Measurements from ENCODE around the gene PPAN. TPM values are rescaled to one million over a fixed set of nuclear protein-coding genes. Genes with fewer than 3 reads are reported as not detected.

Gene PPAN
- polyA plus RNA-seq, 3 donors from 2014 or later: 12.1 to 44.8 (median 18.4) TPM

GRCh38 chr19:10124429-10124828, 18.3 kb downstream of the PPAN start:
- Mint-ChIP-seq H3K4me3 (no peak overlapping the region), H3K9me3 (no peaks in the 10 kb centered on the region), H3K27ac (peak overlapping the region in 2 of 6 donors; percentile 35 to 65), H3K27me3 (ENCODE audit: low read depth in 3 of 3) (peaks cover 0 to 5% (median 5%) of the 10 kb centered on the region in 3 donors), H3K4me1 (peaks cover 7 to 8% of the 10 kb centered on the region in 2 donors), H3K36me3 (peaks cover 0 to 4% (median 0%) of the 10 kb centered on the region in 3 donors)
- no peak for DNase-seq

DNA sequence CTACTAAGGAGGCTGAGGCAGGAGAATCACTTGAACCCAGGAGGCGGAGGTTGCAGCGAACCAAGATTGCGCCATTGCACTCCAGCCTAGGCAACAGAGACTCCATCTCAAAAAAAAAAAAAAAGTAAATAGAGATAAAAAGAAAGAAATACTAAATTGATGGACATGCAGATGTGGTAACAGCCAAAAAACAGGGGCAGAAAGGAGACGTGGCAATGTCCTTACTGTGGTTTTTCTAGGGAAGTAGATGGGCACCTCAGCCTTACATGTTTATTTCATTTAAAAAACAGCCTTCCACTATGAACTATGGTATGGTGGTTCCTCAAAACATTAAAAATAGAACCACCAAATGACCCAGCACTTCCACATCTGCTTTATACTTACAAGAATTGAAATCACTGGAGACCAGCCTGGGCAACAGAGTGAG, 20.1 kb downstream of the PPAN start:
- DNase-seq: no peak
- Mint-ChIP-seq H3K9me3 (no peaks in the 10 kb centered on the region), H3K4me1 (peaks cover 0 to 1% of the 10 kb centered on the region in 2 donors), H3K27ac (peak overlapping the region in 2 of 6 donors; percentile 7 to 29), H3K36me3 (peaks cover 0 to 4% (median 2%) of the 10 kb centered on the region in 3 donors), H3K4me3 (no peak overlapping the region), H3K27me3 (ENCODE audit: low read depth in 3 of 3) (no peaks in the 10 kb centered on the region)

GRCh38 chr19:10132905-10133304, 26.7 kb downstream of the PPAN start:
- DNase-seq: no peak
- peak overlapping the region in 3 of 6 donors; percentile 39 to 56 (median 40) for H3K27ac Mint-ChIP-seq
- H3K27me3 Mint-ChIP-seq (ENCODE audit: low read depth in 3 of 3): peaks cover 0 to 2% (median 2%) of the 10 kb centered on the region in 3 donors
- H3K36me3 Mint-ChIP-seq: peaks cover 10 to 19% (median 11%) of the 10 kb centered on the region in 3 donors
- H3K9me3 Mint-ChIP-seq: no peaks in the 10 kb centered on the region
- no peaks in the 10 kb centered on the region for H3K4me1 Mint-ChIP-seq
- H3K4me3 Mint-ChIP-seq: no peak overlapping the region

DNA sequence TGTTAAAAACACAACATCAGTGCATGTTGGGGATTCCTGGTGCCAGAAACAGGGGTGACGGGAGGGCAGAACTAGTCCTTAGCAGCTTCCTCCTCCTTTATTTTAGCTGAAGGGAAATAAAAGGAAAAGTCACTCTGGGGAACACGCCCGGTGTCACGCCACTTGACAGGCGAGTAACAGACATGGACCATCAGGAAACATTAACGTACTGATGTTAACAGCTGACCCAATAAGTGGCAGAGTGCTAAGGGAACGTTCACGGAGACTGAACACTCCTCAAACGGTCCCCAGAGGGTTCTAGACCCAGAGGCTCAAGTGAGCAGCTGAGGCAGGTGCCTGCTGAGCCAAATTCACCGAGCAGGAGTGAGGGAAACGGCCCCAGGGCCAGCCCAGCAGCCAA, 27.4 kb downstream of the PPAN start:
- no peak for DNase-seq
- peaks cover 10 to 19% (median 11%) of the 10 kb centered on the region in 3 donors for H3K36me3 Mint-ChIP-seq
- H3K4me1 Mint-ChIP-seq: no peaks in the 10 kb centered on the region
- no peaks in the 10 kb centered on the region for H3K9me3 Mint-ChIP-seq
- peaks cover 0 to 2% (median 2%) of the 10 kb centered on the region in 3 donors for H3K27me3 Mint-ChIP-seq (ENCODE audit: low read depth in 3 of 3)
- no peak overlapping the region for H3K4me3 Mint-ChIP-seq
- H3K27ac Mint-ChIP-seq: peak overlapping the region in 1 of 6 donors; percentile 49

DNA sequence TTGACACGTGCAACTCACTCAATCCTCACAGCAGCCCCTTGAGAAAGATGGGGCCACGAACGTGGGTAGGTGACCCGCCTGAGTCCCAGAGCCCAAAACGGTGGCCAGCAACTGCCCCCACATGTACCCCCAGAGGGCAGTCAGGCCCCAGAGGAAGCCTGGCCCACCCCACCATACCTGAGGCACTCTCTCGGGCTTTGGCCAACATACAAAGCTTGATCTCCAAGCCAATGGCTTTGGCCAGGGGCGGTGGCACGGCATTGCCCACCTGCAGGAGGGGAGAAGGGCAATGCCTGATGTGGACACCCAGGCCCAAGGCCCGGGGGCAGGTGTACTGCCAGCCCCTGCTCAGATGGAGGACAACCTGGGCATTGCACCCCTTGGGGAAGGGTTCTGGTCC, 27.9 kb downstream of the PPAN start:
- Mint-ChIP-seq H3K27me3 (ENCODE audit: low read depth in 3 of 3) (peaks cover 0 to 2% (median 2%) of the 10 kb centered on the region in 3 donors), H3K9me3 (no peaks in the 10 kb centered on the region), H3K4me1 (no peaks in the 10 kb centered on the region), H3K4me3 (no peak overlapping the region), H3K36me3 (peaks cover 10 to 19% (median 11%) of the 10 kb centered on the region in 3 donors), H3K27ac (no peak overlapping the region)
- no peak for DNase-seq

GRCh38 chr19:10135551-10136334, 29.6 kb downstream of the PPAN start:
- H3K4me3 Mint-ChIP-seq: no peak overlapping the region
- peaks cover 0 to 2% (median 2%) of the 10 kb centered on the region in 3 donors for H3K27me3 Mint-ChIP-seq (ENCODE audit: low read depth in 3 of 3)
- H3K36me3 Mint-ChIP-seq: peaks cover 10 to 21% (median 14%) of the 10 kb centered on the region in 3 donors
- no peaks in the 10 kb centered on the region for H3K9me3 Mint-ChIP-seq
- no peaks in the 10 kb centered on the region for H3K4me1 Mint-ChIP-seq
- DNase-seq: no peak
- H3K27ac Mint-ChIP-seq: no peak overlapping the region

- no peak for DNase-seq
- peaks cover 0 to 2% (median 2%) of the 10 kb centered on the region in 3 donors for H3K27me3 Mint-ChIP-seq (ENCODE audit: low read depth in 3 of 3)
- no peaks in the 10 kb centered on the region for H3K4me1 Mint-ChIP-seq
- peaks cover 10 to 26% (median 13%) of the 10 kb centered on the region in 3 donors for H3K36me3 Mint-ChIP-seq
- no peak overlapping the region for H3K4me3 Mint-ChIP-seq
- no peak overlapping the region for H3K27ac Mint-ChIP-seq
- no peaks in the 10 kb centered on the region for H3K9me3 Mint-ChIP-seq
These were observed 30.8 kb downstream of the PPAN start for GRCh38 chr19:10136936-10137335.

GRCh38 chr19:10137751-10138682, 31.9 kb downstream of the PPAN start:
- H3K4me3 Mint-ChIP-seq: no peak overlapping the region
- no peak overlapping the region for H3K27ac Mint-ChIP-seq
- H3K36me3 Mint-ChIP-seq: peaks cover 12 to 32% (median 14%) of the 10 kb centered on the region in 3 donors
- no peak for DNase-seq
- H3K9me3 Mint-ChIP-seq: no peaks in the 10 kb centered on the region
- peaks cover 8 to 9% of the 10 kb centered on the region in 2 donors for H3K4me1 Mint-ChIP-seq
- H3K27me3 Mint-ChIP-seq (ENCODE audit: low read depth in 3 of 3): peaks cover 0 to 2% (median 2%) of the 10 kb centered on the region in 3 donors

GRCh38 chr19:10138879-10139795, 33.0 kb downstream of the PPAN start:
- peak overlapping the region in 1 of 6 donors; percentile 57 for H3K27ac Mint-ChIP-seq
- H3K36me3 Mint-ChIP-seq: peaks cover 8 to 29% (median 10%) of the 10 kb centered on the region in 3 donors
- no peak overlapping the region for H3K4me3 Mint-ChIP-seq
- H3K27me3 Mint-ChIP-seq (ENCODE audit: low read depth in 3 of 3): peaks cover 0 to 2% (median 2%) of the 10 kb centered on the region in 3 donors
- no peak for DNase-seq
- peaks cover 15 to 17% of the 10 kb centered on the region in 2 donors for H3K4me1 Mint-ChIP-seq
- H3K9me3 Mint-ChIP-seq: no peaks in the 10 kb centered on the region

- Mint-ChIP-seq H3K27ac (no peak overlapping the region), H3K36me3 (peaks cover 8 to 29% (median 10%) of the 10 kb centered on the region in 3 donors), H3K4me3 (no peak overlapping the region), H3K9me3 (no peaks in the 10 kb centered on the region), H3K27me3 (ENCODE audit: low read depth in 3 of 3) (peaks cover 0 to 2% (median 2%) of the 10 kb centered on the region in 3 donors), H3K4me1 (peaks cover 15 to 17% of the 10 kb centered on the region in 2 donors)
- no peak for DNase-seq
These were observed 33.8 kb downstream of the PPAN start for GRCh38 chr19:10139952-10140351.

DNA sequence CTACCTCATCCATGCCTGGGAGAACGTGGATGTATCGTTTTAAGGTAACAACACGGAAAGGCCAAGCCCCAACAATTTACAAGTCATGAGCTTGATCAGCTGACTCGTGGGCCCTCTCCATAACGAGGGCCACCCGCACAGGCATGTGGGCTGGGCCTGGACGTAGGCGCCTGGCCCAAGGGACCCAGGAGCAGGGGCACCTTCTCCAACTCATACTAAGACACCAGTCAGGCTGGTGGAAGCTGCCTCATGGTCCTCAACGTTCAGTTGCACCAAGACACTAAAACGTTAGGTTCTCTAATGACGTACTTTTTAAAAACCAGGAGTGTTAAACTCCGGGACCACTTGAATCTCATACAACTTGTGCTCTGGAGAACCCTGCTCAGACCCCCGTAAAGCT, 35.3 kb downstream of the PPAN start:
- Mint-ChIP-seq H3K27ac (peak overlapping the region in 2 of 6 donors; percentile 30 to 88), H3K36me3 (peaks cover 8 to 34% (median 13%) of the 10 kb centered on the region in 3 donors), H3K4me3 (no peak overlapping the region), H3K9me3 (no peaks in the 10 kb centered on the region), H3K27me3 (ENCODE audit: low read depth in 3 of 3) (peaks cover 0 to 2% (median 2%) of the 10 kb centered on the region in 3 donors), H3K4me1 (peaks cover 15 to 17% of the 10 kb centered on the region in 2 donors)
- no peak for DNase-seq

DNA sequence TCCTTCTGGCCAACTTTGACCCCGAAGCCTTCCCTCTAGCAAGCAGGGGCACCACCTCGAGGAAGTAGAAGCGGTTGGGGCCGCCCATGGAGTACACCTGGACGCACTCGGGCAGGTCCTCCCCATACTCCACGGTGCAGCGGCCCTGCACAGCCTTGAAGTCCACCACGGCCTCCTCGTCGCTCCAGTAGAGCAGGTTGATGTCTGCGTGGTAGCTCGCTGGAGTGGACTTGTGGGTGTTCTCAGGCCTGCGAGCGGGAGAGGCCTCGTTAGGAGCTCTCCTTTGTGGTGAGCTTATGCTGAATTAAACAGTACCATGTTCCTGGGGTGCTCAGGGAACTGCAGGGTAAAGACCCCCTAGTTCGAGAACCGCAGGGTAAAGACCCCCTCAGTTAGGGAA, 35.8 kb downstream of the PPAN start:
- Mint-ChIP-seq H3K9me3 (no peaks in the 10 kb centered on the region), H3K4me1 (peaks cover 15 to 17% of the 10 kb centered on the region in 2 donors), H3K4me3 (no peak overlapping the region), H3K27me3 (ENCODE audit: low read depth in 3 of 3) (peaks cover 0 to 2% (median 2%) of the 10 kb centered on the region in 3 donors), H3K36me3 (peaks cover 8 to 36% (median 13%) of the 10 kb centered on the region in 3 donors), H3K27ac (peak overlapping the region in 3 of 6 donors; percentile 13 to 88 (median 17))
- DNase-seq: no peak
